Measurements from ENCODE around the gene TRDN.

TRDN gene

DNA sequence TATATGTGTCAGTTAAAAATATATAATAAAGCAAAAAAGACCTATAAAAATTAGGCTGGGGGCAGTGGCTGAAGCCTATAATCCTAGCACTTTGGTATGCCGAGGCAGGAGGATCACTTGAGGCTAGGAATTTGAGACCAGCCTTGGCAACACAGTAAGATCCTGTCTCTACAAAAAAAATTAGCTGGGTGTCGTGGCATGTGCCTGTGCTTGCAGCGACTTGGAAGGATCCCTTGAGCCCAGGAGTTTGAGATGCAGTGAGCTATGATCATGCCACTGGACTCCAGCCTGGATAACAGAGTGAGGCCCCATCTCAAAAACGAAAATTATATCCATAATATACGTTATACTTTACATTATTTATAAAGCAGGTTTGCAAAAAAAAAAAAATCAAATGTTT, 20.7 kb downstream of the TRDN start:
- no peak for ATAC-seq
- TF ChIP-seq SNAI2 (CRISPR knock-in tag; IDR thresholded peaks at IDR 0.05) (no peak), PATZ1 (CRISPR knock-in tag; IDR thresholded peaks at IDR 0.05; ENCODE audit: borderline replicate concordance) (no peak), ISL1 (CRISPR knock-in tag; IDR thresholded peaks at IDR 0.05) (no peak), ZFP3 (CRISPR knock-in tag; IDR thresholded peaks at IDR 0.05) (no peak), ZNF70 (CRISPR knock-in tag; IDR thresholded peaks at IDR 0.05) (no peak), BACH2 (CRISPR knock-in tag; IDR thresholded peaks at IDR 0.05; ENCODE audit: borderline replicate concordance) (no peak), PPARA (CRISPR knock-in tag; IDR thresholded peaks at IDR 0.05; ENCODE audit: borderline replicate concordance) (no peak), TCF4 (CRISPR knock-in tag; IDR thresholded peaks at IDR 0.05; ENCODE audit: borderline replicate concordance) (no peak), ZFP30 (CRISPR knock-in tag; IDR thresholded peaks at IDR 0.05) (no peak), ZNF8 (CRISPR knock-in tag; IDR thresholded peaks at IDR 0.05) (no peak)
- TF ChIP-seq, protein P1, sequence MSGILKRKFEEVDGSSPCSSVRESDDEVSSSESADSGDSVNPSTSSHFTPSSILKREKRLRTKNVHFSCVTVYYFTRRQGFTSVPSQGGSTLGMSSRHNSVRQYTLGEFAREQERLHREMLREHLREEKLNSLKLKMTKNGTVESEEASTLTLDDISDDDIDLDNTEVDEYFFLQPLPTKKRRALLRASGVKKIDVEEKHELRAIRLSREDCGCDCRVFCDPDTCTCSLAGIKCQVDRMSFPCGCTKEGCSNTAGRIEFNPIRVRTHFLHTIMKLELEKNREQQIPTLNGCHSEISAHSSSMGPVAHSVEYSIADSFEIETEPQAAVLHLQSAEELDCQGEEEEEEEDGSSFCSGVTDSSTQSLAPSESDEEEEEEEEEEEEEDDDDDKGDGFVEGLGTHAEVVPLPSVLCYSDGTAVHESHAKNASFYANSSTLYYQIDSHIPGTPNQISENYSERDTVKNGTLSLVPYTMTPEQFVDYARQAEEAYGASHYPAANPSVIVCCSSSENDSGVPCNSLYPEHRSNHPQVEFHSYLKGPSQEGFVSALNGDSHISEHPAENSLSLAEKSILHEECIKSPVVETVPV (CRISPR knock-in tag; IDR thresholded peaks at IDR 0.05): no peak
- TF ChIP-seq, protein P2, sequence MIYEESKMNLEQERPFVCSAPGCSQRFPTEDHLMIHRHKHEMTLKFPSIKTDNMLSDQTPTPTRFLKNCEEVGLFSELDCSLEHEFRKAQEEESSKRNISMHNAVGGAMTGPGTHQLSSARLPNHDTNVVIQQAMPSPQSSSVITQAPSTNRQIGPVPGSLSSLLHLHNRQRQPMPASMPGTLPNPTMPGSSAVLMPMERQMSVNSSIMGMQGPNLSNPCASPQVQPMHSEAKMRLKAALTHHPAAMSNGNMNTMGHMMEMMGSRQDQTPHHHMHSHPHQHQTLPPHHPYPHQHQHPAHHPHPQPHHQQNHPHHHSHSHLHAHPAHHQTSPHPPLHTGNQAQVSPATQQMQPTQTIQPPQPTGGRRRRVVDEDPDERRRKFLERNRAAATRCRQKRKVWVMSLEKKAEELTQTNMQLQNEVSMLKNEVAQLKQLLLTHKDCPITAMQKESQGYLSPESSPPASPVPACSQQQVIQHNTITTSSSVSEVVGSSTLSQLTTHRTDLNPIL (CRISPR knock-in tag; IDR thresholded peaks at IDR 0.05; ENCODE audit: low read depth): no peak

DNA sequence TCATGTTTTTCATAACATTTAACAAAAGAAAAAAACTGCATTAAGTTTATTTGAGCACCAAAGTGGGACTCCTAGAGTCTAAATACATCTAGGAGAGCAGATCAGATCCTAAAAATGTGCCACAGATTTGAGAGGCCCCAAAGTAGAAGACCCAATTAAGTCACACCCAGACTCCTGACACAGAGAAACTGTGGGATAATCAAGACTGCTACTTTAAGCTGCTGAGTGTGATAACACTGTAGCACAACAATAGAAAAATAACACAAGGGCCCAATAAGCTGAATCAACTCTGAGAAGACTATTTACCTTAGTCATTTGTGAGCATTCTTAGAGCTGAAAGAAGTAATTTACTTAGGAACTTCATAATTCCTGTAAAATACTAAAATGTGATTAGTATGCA, 26.0 kb downstream of the TRDN start:
- ATAC-seq: no peak
- TF ChIP-seq PPARA (CRISPR knock-in tag; IDR thresholded peaks at IDR 0.05; ENCODE audit: borderline replicate concordance): no peak
- TF ChIP-seq ZNF70 (CRISPR knock-in tag; IDR thresholded peaks at IDR 0.05): no peak
- no peak for TF ChIP-seq SNAI2 (CRISPR knock-in tag; IDR thresholded peaks at IDR 0.05)
- TF ChIP-seq BACH2 (CRISPR knock-in tag; IDR thresholded peaks at IDR 0.05; ENCODE audit: borderline replicate concordance): no peak
- TF ChIP-seq ZNF565 (CRISPR knock-in tag; conservative IDR thresholded peaks at IDR 0.05; ENCODE audit: low read depth): no peak
- no peak for TF ChIP-seq ZNF8 (CRISPR knock-in tag; IDR thresholded peaks at IDR 0.05)
- no peak for TF ChIP-seq OSR1 (CRISPR knock-in tag; IDR thresholded peaks at IDR 0.05)
- TF ChIP-seq, protein P2 (CRISPR knock-in tag; IDR thresholded peaks at IDR 0.05; ENCODE audit: low read depth): no peak
- no peak for TF ChIP-seq RARB (CRISPR knock-in tag; IDR thresholded peaks at IDR 0.05)
- no peak for TF ChIP-seq ZFP3 (CRISPR knock-in tag; IDR thresholded peaks at IDR 0.05)
- no peak for TF ChIP-seq ARNTL (CRISPR knock-in tag; IDR thresholded peaks at IDR 0.05; ENCODE audit: borderline replicate concordance, low read depth)

- TF ChIP-seq, protein P3, sequence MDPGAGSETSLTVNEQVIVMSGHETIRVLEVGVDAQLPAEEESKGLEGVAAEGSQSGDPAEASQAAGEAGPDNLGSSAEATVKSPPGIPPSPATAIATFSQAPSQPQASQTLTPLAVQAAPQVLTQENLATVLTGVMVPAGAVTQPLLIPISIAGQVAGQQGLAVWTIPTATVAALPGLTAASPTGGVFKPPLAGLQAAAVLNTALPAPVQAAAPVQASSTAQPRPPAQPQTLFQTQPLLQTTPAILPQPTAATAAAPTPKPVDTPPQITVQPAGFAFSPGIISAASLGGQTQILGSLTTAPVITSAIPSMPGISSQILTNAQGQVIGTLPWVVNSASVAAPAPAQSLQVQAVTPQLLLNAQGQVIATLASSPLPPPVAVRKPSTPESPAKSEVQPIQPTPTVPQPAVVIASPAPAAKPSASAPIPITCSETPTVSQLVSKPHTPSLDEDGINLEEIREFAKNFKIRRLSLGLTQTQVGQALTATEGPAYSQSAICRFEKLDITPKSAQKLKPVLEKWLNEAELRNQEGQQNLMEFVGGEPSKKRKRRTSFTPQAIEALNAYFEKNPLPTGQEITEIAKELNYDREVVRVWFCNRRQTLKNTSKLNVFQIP (CRISPR knock-in tag; IDR thresholded peaks at IDR 0.05; ENCODE audit: borderline replicate concordance, low read depth): no peak
- no peak for TF ChIP-seq PPARA (CRISPR knock-in tag; IDR thresholded peaks at IDR 0.05; ENCODE audit: borderline replicate concordance)
- TF ChIP-seq OSR1 (CRISPR knock-in tag; IDR thresholded peaks at IDR 0.05): no peak
- TF ChIP-seq TCF4 (CRISPR knock-in tag; IDR thresholded peaks at IDR 0.05; ENCODE audit: borderline replicate concordance): no peak
- TF ChIP-seq TOX (CRISPR knock-in tag; IDR thresholded peaks at IDR 0.05; ENCODE audit: borderline replicate concordance): no peak
- no peak for TF ChIP-seq ZNF565 (CRISPR knock-in tag; conservative IDR thresholded peaks at IDR 0.05; ENCODE audit: low read depth)
- no peak for TF ChIP-seq ZFP30 (CRISPR knock-in tag; IDR thresholded peaks at IDR 0.05)
- no peak for TF ChIP-seq ZFP3 (CRISPR knock-in tag; IDR thresholded peaks at IDR 0.05)
- TF ChIP-seq PATZ1 (CRISPR knock-in tag; IDR thresholded peaks at IDR 0.05; ENCODE audit: borderline replicate concordance): no peak
- TF ChIP-seq ZNF70 (CRISPR knock-in tag; IDR thresholded peaks at IDR 0.05): no peak
- no peak for TF ChIP-seq GLIS3 (CRISPR knock-in tag; IDR thresholded peaks at IDR 0.05)
- TF ChIP-seq, protein P1 (CRISPR knock-in tag; IDR thresholded peaks at IDR 0.05): no peak
- no peak for TF ChIP-seq BACH2 (CRISPR knock-in tag; IDR thresholded peaks at IDR 0.05; ENCODE audit: borderline replicate concordance)
- TF ChIP-seq ZNF8 (CRISPR knock-in tag; IDR thresholded peaks at IDR 0.05): no peak
- no peak for ATAC-seq
Observed at GRCh38 chr6:123604067-123604466, 32.7 kb downstream of the TRDN start.

All from SK-N-SH treated with all-trans-retinoic acid at 6 μM for 48 hours (cell line).